HFFc6 (cell line): Measurements from ENCODE around the gene ZNF462. TPM values are rescaled to one million over a fixed set of nuclear protein-coding genes. Genes with fewer than 3 reads are reported as not detected.

Source experiments
- DNase-seq: peaks from one replicate; pipeline ENCODE4 v3.0.0-alpha.2; 2018
- H3K27ac Mint-ChIP-seq: 2 replicates; pipeline ENCODE4 v1.8.0; 2020; ENCODE audit warnings: mild to moderate bottlenecking, mixed read lengths
- H3K27me3 Mint-ChIP-seq: 2 replicates; pipeline ENCODE4 v1.8.0; 2021; ENCODE audit warnings: mild to moderate bottlenecking, moderate library complexity, mixed read lengths; ENCODE audit not compliant: insufficient read depth
- H3K36me3 Mint-ChIP-seq: 2 replicates; pipeline ENCODE4 v1.8.0; 2021; ENCODE audit warnings: low read depth, mixed read lengths
- H3K4me1 Mint-ChIP-seq: 2 replicates; pipeline ENCODE4 v1.8.0; 2020; ENCODE audit warnings: low read depth, mixed read lengths
- H3K4me3 Mint-ChIP-seq: 2 replicates; pipeline ENCODE4 v1.8.0; 2020; ENCODE audit warnings: mild to moderate bottlenecking, moderate library complexity, mixed read lengths
- H3K9me3 Mint-ChIP-seq: 2 replicates; pipeline ENCODE4 v1.8.0; 2020; ENCODE audit warnings: mild to moderate bottlenecking, mixed read lengths
- CTCF ChIP-seq: fragments of 200-600 bp; sonication (generic); IDR thresholded peaks from 2 replicates; pipeline ENCODE4 v1.5.0; 2021; ENCODE audit warnings: antibody characterized with exemption, mild to moderate bottlenecking
- total RNA-seq, 6 experiments: library from RNA; stranded (reverse); fragmentation: NEBNext Ultra II Directional; extraction: Animal tissue kit (Norgen Biotek cat#: 25700); gene quantifications; 2 replicates in 1 of 6; 3 replicates in 5 of 6; pipeline ENCODE4 v1.2.3, GENCODE V29; 2021

Gene ZNF462
- total RNA-seq, 6 experiments from 2014 or later = 10.1 to 18.9 (median 15.6) TPM

GRCh38 chr9:107029146-107029545 is 166.2 kb downstream of the ZNF462 start:
- Mint-ChIP-seq H3K9me3 (no peaks in the 10 kb centered on the region; the same call in 1 of the 2 replicates), H3K27ac (no peak overlapping the region), H3K36me3 (no peaks in the 10 kb centered on the region), H3K4me1 (no peaks in the 10 kb centered on the region), H3K4me3 (no peak overlapping the region), H3K27me3 (peaks cover 17% of the 10 kb centered on the region)
- TF ChIP-seq CTCF = no peak
- DNase-seq = no peak

GRCh38 chr9:107033966-107034365 is 171.0 kb downstream of the ZNF462 start:
- DNase-seq = no peak
- no peak overlapping the region for H3K4me3 Mint-ChIP-seq
- H3K36me3 Mint-ChIP-seq = no peaks in the 10 kb centered on the region
- peaks cover 30% of the 10 kb centered on the region for H3K27me3 Mint-ChIP-seq
- H3K9me3 Mint-ChIP-seq = no peaks in the 10 kb centered on the region; the same call in 1 of the 2 replicates
- TF ChIP-seq CTCF = no peak
- no peaks in the 10 kb centered on the region for H3K4me1 Mint-ChIP-seq
- H3K27ac Mint-ChIP-seq = no peak overlapping the region

- Mint-ChIP-seq H3K4me3 (no peak overlapping the region), H3K27me3 (peaks cover 27% of the 10 kb centered on the region), H3K27ac (no peak overlapping the region), H3K36me3 (no peaks in the 10 kb centered on the region), H3K9me3 (no peaks in the 10 kb centered on the region; the same call in 1 of the 2 replicates), H3K4me1 (no peaks in the 10 kb centered on the region; the same call in 1 of the 2 replicates)
- no peak for TF ChIP-seq CTCF
- DNase-seq = no peak
Measured at GRCh38 chr9:107034831-107035230, 171.9 kb downstream of the ZNF462 start.

- Mint-ChIP-seq H3K27me3 (peaks cover 20% of the 10 kb centered on the region), H3K4me1 (no peaks in the 10 kb centered on the region; the same call in 1 of the 2 replicates), H3K9me3 (no peaks in the 10 kb centered on the region; the same call in 1 of the 2 replicates), H3K4me3 (no peak overlapping the region), H3K27ac (no peak overlapping the region), H3K36me3 (no peaks in the 10 kb centered on the region)
- TF ChIP-seq CTCF = no peak
- no peak for DNase-seq
Measured at GRCh38 chr9:107036367-107036766, 173.4 kb downstream of the ZNF462 start.

- H3K27ac Mint-ChIP-seq = no peak overlapping the region
- no peak for TF ChIP-seq CTCF
- no peak for DNase-seq
- no peak overlapping the region for H3K4me3 Mint-ChIP-seq
- no peaks in the 10 kb centered on the region for H3K36me3 Mint-ChIP-seq
- no peaks in the 10 kb centered on the region for H3K9me3 Mint-ChIP-seq
- no peaks in the 10 kb centered on the region; the same call in 1 of the 2 replicates for H3K4me1 Mint-ChIP-seq
- peaks cover 15% of the 10 kb centered on the region for H3K27me3 Mint-ChIP-seq
Measured at GRCh38 chr9:107039542-107039941, 176.6 kb downstream of the ZNF462 start.

GRCh38 chr9:107042606-107043005 is 179.6 kb downstream of the ZNF462 start:
- no peaks in the 10 kb centered on the region for H3K36me3 Mint-ChIP-seq
- no peak for TF ChIP-seq CTCF
- no peak overlapping the region for H3K27ac Mint-ChIP-seq
- no peak overlapping the region for H3K4me3 Mint-ChIP-seq
- DNase-seq = no peak
- H3K27me3 Mint-ChIP-seq = peaks cover 6% of the 10 kb centered on the region; the same call in 1 of the 2 replicates
- no peaks in the 10 kb centered on the region; the same call in 1 of the 2 replicates for H3K4me1 Mint-ChIP-seq
- no peaks in the 10 kb centered on the region for H3K9me3 Mint-ChIP-seq
